Brain pericyte (primary cell): Measurements from ENCODE around the gene FLOT1.

Experiments used
- DNase-seq: peaks from one replicate; pipeline ENCODE4 v3.0.0-alpha.2; 2012; ENCODE audit warnings: low read depth, low spot score

The FLOT1 gene

DNA sequence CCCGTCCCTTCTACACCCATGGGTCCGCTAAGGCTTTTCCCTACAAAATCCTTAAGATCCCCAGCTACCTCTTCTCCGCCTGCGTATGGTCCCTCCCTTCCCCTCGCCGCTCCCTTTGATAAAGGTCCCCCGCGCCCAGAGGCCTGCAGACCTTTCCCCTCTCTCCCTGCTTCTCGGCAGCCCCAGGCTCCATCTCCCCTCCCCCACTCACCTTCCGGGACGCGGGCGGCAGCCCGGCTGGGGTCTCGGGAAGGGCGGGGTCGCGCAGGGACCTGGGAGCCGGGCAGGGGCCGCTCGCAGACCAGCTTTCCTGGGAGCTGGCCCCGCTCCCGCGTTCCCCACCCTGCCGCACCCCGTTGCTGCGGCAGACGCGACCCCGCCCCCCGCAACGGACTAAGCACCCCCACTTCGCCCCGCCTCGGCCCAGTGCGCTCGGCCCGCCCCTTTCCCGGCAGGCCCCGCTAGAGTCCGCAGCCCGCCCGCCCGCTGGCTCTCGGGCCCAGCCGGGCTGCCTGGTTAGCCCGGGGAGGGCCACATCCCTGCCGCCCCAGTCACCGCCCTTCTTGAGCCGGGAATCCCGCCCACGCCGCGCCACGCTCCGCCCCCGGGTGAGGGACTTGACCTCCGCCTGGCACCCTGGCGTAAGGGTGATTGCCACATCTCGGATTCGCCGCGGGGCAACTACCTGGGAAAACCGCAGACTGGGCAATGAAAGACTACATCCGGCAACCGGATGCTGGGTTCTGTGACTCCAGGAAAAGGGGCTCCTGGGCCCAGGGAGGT, at the start of gene FLOT1:
FLOT1 (minus strand) TSS at position 372 of the 783 bp plus-strand sequence. CDS start 498 bp downstream, outside the sequence.
- peak; percentile 88 for DNase-seq

DNA sequence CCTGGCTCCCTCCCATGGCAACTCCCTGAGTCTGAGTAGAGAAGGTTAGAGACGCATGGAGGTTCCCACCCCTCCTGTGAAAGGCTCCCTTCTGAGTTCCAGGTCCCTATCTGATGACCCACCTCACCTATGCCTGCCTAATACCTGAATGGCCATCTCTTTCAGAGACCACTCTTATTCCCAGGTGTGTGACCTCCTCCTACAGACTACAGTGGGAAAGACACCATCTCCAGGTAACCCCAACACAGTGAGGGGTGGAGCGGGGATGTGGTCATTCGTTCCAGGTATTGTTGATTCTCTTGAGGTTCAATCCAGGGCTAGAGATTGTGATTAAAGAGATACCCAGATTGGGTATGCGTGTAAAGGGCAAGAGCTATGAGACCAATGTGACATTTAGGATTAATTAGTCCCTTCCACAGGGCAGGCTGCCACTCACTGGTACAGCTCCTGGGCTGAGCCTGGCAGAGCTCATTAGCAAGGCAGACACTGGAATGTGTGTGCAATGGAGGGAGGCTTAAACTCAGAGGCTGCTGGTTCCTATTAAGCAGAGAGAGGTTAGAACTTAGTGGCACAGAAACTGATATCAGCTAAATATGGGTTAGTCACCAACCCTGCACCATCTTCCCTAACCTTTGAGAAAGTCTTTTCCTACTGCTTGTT, 48.4 kb upstream of the FLOT1 start:
- no peak for DNase-seq

- no peak for DNase-seq
These were observed 47.1 kb upstream of the FLOT1 start for GRCh38 chr6:30789606-30790005.

- DNase-seq, result no peak
These were observed 45.5 kb upstream of the FLOT1 start for GRCh38 chr6:30787954-30788353.

DNA sequence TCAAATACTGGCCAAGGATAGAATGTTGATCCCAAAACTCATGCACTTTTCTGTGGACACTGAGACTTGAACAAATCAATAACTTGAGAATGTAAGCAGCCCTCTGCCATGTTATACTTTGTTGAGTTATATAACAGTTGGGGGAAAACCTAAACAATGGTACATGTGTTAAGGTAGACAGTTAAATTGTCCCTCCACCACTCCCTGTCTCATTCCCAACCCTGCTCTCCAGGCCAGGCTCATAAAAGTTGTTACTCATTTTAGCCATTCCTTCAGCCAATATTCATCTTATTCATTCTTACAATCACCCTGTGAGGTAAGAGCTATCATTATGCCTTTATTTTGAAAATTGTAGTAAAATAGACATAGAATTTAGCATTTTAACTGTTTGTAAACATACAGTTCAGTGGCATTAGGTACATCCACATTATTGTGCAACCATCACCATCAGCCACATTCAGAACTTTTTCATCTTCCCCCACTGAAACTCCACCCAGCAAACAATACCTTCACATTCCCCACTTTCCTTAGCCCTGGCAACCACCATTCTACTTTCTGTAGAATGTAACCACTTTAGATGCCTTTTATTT, 40.0 kb upstream of the FLOT1 start:
- no peak for DNase-seq

DNA sequence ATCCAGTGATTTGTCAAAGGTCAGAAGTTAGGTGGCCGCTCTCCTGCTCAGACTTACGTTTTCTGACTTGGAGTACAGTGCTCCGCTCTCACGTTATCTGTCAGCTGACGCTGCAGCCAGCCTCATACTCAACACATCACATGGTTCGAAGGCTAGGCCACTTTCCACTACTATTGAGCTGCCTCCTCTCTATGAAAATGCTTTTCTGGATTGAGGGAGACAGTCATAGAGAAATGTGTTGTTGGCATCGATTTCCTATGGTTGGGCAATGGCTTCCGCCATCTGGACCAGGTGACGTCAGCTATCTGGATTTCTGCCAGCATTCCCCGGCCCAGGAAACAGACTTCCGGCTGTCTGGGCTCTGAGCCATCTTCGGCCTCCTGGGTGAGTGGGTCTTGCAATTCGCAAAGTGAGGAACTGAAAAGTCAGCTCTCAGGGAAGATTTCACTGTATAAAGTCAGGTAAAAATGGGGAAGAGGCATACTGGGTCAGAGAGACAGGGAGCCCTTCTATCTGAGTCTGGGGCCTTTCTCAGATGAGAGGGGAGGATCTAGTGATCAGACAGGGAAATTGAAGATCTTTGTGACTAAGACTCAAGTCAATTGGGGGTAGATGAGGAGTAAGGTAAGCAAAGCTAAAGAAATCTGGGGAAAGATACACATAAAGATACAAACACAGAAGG, 39.4 kb upstream of the FLOT1 start:
- peak; percentile 97 for DNase-seq

DNA sequence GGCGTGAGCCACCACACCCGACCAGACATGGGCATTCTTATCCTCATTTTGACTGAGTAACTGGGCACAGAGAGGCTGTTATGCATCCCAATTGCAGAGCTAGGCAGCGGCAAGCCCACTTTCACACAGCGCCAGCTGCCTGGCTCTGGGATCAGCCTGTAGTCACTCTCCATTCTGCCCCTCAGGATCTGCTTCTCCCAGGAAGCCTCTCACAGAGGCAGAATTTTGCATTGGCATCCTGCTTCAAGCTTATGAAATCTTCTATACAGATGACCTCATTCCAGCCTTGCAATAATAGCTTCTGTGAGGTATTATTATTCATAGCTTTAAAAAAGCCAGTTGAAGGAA, 38.9 kb upstream of the FLOT1 start:
- no peak for DNase-seq

GRCh38 chr6:30780642-30780920, 38.1 kb upstream of the FLOT1 start:
- DNase-seq, result no peak

DNA sequence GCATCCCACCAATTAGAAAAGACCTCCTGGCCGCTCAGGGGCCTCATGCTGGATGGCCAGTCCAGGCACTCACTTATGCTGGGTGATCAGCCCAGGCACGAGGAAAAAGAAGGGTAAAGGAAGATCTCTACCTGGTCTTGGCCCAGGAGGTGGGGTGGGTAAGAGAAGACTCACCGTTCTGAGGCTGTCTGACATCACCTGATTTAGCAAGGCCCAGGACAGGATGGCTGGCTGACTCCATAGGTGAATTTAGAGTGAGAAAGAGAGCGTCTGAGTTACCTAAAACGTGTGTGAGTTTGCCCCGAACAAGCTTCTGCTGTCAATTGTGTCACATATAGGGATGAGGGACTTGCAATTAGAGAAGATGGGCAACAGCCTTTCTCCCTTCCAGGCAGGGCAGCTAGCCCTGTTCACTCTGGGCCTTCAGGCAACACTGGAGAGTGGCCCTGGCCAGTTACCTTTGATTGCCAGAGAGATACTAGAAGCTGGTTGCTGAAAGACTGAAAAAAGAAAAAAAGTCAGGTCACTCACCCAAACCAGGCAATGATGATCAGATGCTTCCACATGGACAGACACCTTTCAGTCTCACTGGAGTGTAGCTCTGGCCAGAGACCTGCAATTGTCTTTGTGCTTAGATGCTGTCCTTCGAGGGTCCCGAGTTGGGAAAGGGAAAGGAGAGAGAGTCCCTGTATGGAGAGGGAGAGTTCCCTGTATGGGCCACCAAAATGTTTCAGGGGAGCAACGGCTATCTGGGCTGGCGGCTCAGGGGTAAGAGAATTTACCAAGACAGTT, 37.6 kb upstream of the FLOT1 start:
- DNase-seq, result no peak

DNA sequence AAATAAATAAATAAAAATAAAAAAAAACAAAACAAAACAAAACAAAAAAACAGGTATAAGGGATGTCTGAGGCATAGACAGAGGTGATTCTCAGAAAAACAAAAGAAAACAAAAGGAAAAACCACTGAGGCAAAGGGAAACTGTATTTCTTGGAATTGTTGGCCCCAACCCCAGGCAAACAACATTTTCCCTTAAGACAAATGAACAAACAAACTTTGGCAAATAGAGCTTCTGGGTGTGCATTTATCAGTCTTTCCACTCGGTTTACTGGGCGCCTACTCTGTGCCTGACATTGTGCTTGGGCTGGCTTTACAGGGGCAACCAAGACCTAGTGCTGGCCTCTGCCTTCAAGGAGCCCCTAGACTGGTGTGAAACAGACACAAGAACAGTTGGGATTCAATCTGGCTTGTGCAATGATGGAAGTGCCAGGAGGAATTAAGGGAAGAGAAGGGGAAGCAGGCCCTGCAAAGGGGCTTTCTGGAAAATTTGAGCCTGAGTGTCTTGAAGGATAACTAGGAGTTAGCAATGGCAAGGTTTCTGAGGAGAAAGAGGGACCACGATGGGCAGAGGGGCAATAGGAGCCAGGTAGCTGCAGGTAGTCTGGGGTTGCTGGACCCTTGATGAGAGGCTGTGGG, 35.6 kb upstream of the FLOT1 start:
- no peak for DNase-seq

DNA sequence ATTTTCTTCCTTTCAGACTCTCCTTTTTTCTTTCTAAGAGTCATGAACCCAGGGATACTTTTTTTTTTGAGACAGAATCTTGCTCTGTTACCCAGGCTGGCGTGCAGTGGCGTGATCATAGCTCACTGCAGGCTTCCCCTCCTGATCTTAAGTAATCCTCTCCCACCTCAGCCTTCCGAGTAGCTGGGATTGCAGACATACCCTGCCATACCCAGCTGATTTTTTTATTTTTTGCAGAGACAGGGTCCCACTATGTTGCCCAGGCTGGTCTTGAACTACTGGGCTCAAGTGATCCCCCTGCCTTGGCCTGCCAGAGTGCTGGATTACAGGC, 34.6 kb upstream of the FLOT1 start:
- DNase-seq, result no peak

GRCh38 chr6:30776390-30777154, 34.1 kb upstream of the FLOT1 start:
- no peak for DNase-seq

DNA sequence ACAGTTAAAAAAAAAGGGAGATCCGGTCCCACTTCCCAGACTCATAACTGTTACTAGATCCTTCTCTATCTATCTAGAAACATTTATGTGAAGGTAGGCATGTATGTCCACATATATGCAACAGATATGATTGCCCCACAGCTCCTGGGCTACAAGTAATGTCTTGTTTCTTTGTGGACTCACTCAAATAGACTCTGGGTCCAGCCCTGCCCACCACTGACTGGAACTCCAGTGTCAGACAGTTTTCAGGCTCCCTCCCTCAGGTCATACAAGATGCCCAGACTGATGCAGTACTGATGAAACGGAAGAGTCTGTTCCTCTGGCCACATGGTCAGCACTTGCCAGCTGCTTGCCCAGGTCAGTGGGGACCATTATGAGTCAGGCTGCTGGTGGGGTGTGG, 32.6 kb upstream of the FLOT1 start:
- DNase-seq, result no peak

GRCh38 chr6:30774701-30775100, 32.2 kb upstream of the FLOT1 start:
- DNase-seq, result no peak

DNA sequence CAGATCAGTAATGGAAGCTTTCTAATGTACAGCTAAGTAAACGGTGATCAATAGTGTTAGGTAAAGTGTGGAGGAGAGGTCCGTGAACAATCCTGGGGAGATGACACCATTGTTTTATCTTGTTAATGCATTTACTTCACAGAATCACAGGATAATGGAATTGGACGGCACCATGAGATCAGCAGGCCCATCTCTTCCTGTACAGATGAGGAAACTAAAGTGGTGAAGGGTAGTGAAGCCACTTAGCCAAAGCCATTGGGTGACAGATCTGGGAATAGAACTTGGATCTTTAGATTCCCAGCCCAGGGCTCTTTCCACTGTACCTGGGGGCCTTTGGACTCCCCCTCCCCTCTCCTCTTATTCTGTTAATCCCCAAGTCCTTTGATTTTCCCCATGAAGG, 28.1 kb upstream of the FLOT1 start:
- no peak for DNase-seq

DNA sequence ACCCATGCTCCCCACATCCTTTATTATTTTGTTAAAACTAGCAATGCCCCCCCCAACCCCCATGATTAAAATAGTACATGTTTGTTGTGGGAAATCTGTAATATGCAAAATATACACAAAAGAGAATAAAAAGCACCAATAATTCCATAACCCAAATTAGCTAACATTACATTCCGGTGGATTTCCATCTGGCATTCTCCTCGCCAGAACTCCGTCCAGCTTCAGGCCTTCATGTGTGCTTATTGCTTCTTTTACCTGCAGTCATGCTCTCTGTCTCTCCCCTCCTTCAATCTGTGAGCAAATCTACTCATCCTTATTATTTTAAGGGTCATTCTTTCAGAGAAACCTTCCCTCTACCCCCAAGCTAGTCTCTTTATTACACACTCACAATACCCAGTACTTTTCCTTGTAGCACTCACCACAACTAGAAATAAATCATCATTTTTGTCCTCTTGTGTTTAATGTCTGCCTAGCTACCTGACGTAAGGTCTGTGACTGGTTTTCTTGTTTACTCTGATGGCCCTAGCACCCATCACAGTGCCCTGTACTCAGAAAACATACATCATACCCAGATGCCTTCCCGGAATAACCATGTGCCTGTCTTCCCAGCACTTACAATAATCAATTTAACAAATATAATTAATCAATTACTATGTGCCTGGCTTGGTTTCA, 27.5 kb upstream of the FLOT1 start:
- no peak for DNase-seq

- no peak for DNase-seq
These were observed 26.8 kb upstream of the FLOT1 start for GRCh38 chr6:30769088-30769852.

- DNase-seq, result no peak
These were observed 26.2 kb upstream of the FLOT1 start for GRCh38 chr6:30768634-30769087.

- DNase-seq, result no peak
These were observed 25.4 kb upstream of the FLOT1 start for GRCh38 chr6:30767944-30768301.
